Measurements from ENCODE around the gene ABHD2. TPM values are rescaled to one million over a fixed set of nuclear protein-coding genes. Genes with fewer than 3 reads are reported as not detected.

ABHD2 gene
- total RNA-seq, 1 donor from 2014 or later, result 70.5 TPM

DNA sequence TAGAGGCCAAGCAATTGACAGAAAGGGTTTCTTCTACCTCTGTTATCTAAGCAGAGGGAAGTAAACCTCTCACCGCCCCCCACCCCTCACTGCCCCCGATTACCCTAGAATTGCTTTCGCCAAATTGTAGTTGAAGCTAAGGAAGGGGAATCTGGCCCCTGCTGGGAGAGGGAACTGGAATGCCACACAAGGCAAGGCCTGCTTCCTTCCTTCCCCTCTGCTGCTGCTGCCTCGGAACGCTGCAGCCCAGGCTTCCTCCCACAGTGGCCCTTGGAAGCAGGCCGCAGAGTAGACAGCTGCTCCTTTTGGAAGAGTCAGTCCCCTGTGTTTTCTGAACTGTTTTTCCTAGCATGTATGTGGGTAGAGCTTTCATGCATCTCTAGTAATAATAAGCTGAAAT, 111.5 kb downstream of the ABHD2 start:
- peak; percentile 61 for ATAC-seq
- peak; percentile 64 for DNase-seq (ENCODE audit: low spot score)
- intact Hi-C loops (cut with DNase I), result no loop called here

DNA sequence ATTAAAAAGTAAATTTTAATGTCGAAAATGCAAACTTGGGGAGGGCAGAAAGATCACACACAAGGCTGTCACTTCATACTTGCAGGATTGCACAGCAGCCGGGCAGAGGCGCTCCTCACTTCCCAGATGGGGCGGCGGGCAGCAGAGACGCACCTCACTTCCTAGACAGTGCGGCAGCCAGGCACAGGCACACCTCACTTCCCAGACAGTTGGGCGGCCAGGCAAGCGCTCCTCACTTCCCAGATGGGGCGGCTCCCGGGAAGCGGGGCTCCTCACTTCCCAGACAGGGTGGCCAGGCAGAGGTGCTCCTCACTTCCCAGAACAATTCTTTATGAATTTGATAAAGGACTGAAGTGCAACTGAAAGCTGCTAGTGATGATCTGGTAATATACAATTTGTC, 111.9 kb downstream of the ABHD2 start:
- ATAC-seq (no peak), DNase-seq (ENCODE audit: low spot score) (peak; percentile 56)
- intact Hi-C loops (cut with DNase I), result no loop called here

DNA sequence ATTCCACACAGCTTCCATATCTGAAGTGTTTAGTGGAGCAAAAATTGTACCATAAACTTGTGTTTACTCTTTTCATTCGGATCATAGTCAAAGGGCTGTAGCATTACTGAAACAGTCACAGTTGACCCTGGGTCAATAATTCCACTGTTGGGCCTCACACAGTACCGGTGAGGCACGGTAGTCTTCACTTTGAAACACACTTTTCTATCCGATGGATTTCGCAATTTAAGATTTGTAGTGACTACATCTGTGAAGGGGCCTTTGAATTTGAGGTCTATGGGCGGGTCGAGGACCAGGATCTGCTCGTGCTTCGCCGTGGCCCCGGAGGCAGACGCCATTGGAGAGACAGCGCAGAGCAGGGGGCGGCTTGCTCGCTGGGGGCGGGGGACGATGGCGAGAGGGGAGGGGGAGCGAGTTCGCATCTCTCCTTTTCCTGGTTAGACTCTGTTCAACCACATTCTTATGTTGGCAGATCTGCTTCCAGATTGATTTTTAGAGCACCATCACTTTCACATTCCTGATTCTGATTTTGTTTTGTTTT, 113.3 kb downstream of the ABHD2 start:
- DNase-seq (ENCODE audit: low spot score) (peak; percentile 53), ATAC-seq (no peak)
- intact Hi-C loops (cut with DNase I), result no loop called here

DNA sequence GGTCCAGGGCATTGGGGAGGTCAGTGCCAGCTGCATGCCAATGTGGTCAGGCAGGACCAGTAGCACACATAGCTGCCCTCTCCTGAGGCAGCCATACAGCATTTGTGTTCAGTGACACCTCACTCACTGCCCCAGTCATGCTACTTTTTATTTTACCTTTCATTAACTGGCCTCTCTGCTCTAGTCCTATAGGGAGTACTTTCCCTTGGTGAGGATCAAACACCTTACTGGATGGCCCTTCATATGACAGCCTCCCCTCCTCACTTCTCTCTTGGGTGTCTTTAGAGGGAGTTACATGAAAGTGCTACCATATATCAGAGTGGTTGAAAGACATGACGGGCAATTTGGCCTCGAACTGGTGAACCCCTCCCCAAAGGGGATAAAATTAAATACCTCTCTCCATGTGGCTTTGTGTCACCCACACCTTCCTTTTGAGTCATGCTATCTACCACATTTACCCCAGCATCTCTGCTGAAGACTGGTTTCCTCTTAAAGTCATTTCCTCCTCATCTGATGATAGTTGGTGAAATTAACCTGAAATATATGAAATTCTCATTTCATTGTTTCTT, 115.5 kb downstream of the ABHD2 start:
- ATAC-seq (no peak), DNase-seq (ENCODE audit: low spot score) (peak; percentile 22)
- intact Hi-C loops (cut with DNase I), result no loop called here

DNA sequence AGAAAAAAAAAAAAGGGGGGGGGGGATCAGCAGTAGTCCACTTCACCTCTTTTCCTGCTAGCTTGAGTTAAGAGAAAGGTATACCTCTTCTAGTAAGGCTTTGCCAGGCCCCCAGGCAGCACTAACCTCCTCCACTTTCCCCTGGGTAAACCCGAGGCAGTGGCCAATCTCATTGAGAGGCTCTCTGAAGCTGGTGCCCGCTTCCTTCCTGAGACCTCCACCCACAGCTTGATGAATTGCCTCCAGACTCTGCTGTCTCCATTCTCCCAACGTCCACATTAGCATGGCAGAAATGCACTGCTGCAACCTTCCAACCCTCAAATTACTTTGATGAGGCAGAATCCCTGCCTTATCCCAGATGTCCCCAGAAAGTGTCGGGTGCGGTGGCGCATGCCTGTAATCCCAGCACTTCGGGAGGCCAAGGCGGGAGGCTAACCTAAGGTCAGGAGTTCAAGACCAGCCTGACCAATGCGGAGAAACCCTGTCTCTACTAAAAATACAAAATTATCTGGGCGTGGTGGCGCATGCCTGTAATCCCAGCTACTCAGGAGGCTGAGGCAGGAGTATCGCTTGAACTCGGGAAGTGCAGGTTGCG, 117.8 kb downstream of the ABHD2 start:
- ATAC-seq, result no peak
- intact Hi-C loops (cut with DNase I), result no loop called here

DNA sequence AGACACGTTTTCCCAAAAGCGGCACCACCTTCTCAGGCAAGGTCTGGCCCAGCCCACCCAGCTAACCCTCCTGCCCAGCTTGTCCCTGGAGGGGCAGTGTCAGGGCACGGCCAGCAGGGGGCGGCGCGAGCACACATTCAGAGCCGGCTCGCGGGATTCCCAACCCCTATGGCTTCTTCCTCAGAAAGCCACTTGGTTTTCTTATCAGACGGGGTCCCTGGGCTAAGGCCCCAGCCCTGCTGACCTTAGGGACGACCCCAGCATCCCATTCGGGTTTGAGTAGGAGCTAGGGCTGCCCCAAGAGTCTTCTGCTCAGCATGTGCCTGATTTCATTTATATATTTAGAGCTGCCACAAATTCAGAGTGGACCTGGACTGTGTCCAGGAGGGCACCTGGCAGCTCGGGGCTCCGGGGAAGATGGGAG, 118.7 kb downstream of the ABHD2 start:
- peak; percentile 83 for DNase-seq (ENCODE audit: low spot score)
- intact Hi-C loops (cut with DNase I), result no loop called here

More for the DNA sequence above, 117.8 kb downstream of the ABHD2 start:
- DNase-seq (ENCODE audit: low spot score), result peak; percentile 47

DNA sequence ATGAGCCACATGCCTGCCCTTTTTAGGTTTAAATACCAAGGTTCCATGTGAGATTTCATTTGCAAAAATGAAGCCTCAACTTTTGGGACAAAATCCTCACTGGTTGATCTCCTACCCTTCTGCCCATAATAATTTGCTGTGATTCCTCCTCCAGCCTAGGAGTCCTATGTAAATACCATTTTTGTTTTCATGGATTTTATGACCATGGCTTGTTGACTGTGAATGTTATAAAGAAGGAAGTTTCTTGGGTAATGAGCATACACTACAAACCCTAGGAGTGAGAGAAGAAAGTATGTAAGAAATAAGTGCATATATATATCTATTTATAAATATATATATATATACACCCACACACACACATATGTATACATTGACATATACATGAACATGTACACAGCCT, 120.0 kb downstream of the ABHD2 start:
- no peak for ATAC-seq
- no peak for DNase-seq (ENCODE audit: low spot score)
- intact Hi-C loops (cut with DNase I), result no loop called here

More for the DNA sequence above, 118.7 kb downstream of the ABHD2 start:
- peak; percentile 92 for ATAC-seq

DNA sequence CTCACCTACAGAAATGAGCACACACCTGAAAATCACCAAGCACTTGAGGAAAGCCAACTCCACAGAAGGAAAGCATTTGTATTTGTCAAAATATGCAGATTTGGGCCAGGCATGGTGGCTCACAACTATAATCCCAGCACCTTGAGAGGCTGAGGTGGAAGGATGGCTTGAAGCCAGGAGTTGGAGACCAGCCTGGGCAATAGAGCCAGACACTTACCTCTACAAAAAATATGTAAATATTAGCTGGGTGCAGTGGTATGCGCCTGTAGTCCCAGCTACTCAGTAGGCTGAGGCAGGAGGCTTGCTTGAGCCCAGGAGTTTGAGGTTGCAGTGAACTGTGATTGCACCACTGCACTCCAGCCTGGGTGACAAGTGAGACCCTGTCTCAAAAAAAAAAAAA, 120.8 kb downstream of the ABHD2 start:
- intact Hi-C loops (cut with DNase I), result no loop called here
- DNase-seq (ENCODE audit: low spot score) (no peak), ATAC-seq (no peak)

DNA sequence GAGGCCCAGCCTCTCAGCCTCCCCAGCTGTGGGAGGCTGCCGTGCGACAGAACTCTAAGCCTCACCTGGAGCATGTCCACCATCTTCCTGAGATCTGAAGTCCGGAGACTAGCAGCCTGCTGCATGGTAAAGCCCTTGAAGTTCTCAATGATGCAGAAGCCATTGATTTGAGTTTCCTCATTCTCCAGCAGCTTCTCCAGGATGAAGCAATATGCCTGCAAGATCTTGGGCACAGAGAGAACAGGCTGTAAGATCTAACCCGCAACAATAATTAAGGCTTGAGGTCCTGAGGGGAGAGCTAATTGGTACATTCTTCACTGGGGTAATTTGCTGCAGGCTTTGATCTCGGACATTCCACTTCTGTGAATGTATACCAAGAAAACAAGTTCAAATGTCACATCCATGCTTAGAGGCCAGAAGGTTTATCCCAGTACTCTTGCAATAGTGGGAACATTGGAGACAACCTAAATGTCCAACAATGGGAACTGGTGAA, 123.5 kb downstream of the ABHD2 start:
- intact Hi-C loops (cut with DNase I), result no loop called here
- no peak for ATAC-seq
- DNase-seq (ENCODE audit: low spot score), result no peak

DNA sequence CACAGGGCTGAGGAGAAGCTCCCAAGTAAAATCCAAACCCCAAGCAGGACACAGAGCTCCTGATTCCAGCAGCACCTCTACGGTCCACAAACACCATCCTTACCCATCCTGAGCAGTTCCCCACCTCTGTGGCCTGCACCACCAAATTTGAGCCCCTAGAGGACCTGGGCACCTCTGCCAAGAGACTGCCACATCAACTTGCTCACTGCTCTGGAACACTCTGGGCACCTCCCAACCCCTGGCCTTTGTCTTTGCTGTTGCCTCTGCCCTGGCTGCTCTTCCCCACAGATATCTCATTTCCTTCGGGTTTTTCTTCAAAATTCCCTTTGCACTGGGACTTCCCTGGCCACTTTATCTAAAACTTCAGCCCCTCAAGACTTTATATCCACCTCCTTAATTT, 127.4 kb downstream of the ABHD2 start:
- intact Hi-C loops (cut with DNase I), result no loop called here
- DNase-seq (ENCODE audit: low spot score), result no peak
- ATAC-seq, result no peak

DNA sequence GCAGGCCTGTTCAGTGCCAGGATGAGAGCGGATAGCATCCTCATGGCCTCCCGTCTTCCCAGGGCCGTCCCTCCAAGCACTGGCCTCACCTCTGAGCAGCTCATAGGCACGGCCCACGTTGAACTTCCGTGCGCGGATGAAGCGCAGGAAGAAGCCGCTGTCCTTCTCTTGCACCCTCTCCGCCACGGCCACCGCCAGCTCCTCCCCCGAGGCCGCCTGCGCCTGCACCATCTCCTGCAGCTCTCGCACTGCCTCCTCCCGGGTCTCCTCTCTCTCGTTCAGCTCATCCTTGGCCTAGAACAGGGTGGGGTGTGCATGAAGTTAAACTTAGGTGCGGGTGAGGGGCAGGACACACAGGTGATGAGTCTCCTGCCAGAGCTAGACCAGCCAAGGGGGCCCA, 128.8 kb downstream of the ABHD2 start:
- intact Hi-C loops (cut with DNase I), result no loop called here
- no peak for ATAC-seq

DNA sequence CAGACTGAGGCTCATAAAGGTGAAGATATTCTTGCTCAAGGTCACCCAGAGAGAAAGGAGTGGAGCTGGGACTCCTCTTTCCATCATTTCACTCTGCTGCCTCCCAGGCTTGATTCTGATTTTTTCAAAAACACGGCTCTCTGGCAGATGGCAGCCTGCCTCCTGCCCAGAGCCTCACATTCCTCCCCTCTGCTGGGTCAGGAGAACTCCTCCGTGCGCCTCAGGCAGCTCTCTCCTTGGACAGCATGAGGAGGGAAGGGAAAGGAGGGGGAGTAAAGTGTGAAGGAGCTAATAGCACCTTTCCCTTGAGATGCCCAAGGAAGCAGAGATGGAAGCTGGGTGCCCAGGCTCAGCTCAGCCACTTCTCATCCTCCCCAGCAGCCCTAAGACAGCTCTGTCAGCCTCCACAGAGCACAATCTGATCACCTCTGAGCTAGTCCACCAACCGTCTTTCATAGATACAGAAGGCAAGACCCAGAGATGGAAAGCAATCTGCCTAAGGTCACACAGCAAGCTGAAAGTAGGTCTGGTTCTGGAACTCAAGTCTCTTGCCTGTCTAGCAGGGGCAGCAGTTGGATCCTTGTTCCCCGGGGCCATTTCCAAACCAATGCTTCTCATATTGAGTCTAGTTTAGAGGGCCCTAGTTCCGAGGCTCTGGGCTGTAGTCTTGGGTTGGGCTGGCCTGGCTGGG, 129.6 kb downstream of the ABHD2 start:
- intact Hi-C loops (cut with DNase I), result no loop called here
- DNase-seq (ENCODE audit: low spot score) (no peak), ATAC-seq (no peak)

More for the DNA sequence above, 128.8 kb downstream of the ABHD2 start:
- no peak for DNase-seq (ENCODE audit: low spot score)

DNA sequence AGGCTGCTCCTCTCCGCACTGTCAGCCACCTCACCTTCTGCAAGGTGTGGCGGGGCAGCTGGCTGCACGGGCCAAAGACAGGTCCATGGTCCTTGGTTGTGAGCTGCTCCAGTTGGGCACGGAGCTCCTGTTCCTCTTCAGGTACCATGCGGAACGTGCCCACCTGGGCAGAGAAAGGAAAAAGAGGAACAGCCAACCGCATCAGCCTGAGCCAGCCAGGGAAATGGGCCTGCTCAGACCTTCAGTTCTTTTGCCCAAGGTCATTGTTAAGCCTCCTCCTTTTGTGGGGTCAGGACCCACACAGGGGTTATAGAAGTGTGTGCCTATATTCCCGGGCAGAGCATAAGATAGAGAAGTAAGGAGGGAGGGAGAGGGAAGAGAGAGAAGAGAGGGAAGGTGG, 130.3 kb downstream of the ABHD2 start:
- no peak for DNase-seq (ENCODE audit: low spot score)
- intact Hi-C loops (cut with DNase I), result no loop called here
- ATAC-seq, result no peak

DNA sequence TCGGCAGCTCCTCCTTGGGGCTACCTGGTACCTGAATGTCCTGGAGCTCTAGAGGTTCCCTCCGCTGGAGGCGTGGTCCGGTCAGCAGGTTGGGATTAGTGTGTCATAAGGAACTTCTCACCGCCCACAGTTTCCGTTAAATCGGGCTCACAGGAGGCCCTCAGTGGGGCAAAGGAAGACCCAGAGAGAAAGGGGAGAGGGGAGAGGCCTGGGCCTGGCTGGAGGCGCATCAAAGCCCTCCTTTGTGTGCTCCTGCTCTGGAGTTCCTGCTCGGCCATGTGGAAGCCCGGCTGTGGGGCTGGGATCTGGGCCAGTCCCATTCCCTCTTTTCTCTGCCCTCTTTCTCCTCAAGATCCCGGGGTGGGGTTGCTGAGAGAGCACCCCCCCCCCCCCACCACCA, 133.3 kb downstream of the ABHD2 start, which contains the start of gene RLBP1:
TSS of gene RLBP1 (minus strand) at position 37 of the 400 bp plus-strand sequence. CDS start 2,604 bp downstream, outside the sequence.
- ATAC-seq, result no peak
- intact Hi-C loops (cut with DNase I), result no loop called here
- no peak for DNase-seq (ENCODE audit: low spot score)

DNA sequence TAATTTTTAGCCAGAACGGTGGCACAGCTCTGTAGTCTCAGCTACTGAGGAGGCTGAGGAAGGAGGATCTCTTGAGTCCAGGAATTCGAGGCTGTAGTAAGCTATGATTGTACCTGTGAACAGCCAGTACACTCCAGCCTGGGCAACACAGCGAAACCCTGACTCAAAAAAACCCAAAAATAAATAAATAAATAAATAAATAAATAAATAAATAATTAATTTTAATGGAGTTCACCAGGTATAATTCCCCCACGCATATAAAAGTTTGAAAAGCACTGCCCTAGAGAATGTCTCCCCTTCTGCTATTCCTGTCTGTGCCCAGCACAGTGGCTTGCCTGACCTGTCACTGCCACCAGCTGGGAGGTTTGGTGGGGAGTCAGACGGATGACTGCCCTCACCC, 137.3 kb downstream of the ABHD2 start:
- intact Hi-C loops (cut with DNase I), result no loop called here
- DNase-seq (ENCODE audit: low spot score) (no peak), ATAC-seq (no peak)

DNA sequence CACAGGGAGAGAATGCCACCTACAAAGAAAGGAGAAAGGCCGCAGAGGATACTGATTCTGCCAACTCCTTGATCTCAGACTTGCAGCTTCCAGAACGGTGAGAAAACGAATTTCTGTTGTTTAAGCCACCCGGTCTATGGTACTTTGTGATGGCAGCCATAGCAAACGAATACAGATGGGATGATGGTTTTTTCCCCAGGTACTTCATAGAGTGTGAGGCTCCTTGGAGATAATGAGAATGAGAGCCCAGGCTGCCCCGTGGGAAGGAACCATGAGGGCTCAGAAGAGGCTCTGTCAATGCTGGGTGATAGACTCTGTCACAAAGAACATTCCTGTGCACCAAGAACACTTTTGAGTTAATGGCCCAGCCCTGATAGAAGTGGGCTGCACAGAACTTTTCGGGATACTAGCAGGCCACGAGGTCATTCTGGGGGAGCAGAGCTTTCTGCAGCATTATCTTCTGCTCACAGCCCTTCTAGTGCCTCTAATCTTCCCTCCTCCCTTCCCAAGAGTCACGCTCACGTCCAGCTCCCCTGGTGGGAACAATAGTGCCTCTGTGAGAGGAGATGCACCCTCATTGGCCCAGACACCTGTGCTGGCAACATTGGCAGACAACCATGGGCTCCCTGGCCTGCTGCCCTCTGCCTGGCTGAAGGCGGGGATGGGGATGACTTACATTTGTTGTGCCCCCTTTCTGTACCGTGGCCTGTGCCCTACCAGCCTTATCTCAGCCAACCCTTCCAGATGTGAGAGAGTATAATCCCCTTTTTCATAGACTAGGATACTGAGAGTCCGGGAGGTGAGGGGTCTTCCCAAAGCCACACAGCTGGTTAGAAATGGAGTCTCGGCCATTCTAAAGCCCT, 138.3 kb downstream of the ABHD2 start:
- intact Hi-C loops (cut with DNase I), result no loop called here
- no peak for ATAC-seq
- DNase-seq (ENCODE audit: low spot score), result no peak

DNA sequence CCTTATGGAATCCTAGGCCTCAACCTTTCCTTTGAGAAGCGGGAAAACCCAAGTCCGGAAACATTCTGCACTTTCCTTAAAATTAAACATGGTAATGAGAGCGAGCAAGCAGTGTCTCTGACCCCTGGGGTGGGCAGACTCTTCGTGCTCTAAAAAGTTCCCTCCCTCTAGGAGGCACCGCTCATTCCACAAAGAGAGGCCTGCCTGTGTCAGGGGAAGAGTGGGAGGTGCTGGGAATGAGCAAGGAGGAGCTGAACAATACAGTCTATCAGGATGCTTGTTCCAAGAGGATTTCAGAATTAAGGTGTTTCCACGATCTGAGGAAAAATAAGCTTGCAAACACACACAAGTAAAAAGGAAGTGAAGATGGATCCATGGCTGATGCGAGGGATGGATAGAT, 139.2 kb downstream of the ABHD2 start:
- ATAC-seq, result no peak
- intact Hi-C loops (cut with DNase I), result no loop called here
- DNase-seq (ENCODE audit: low spot score), result no peak

DNA sequence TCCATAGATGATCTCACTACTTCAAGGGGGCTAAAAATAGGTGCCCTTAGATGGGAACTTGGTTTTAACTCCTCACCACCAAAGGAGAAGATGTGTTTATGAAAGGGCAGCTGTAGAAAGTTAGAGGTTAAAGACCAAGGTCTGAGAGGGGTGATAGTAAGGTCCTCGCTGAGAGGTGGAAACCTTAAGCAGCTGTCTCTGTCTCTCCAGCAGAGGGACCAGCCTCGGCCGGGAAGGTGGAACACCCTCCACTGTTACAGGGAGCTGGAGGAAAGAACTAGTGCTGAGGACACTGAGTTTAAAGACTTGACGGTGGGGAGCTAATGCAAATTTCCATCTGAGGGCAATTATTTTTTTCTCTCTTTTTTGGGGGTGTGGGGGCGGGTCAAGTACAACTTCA, 142.0 kb downstream of the ABHD2 start:
- ATAC-seq, result no peak
- intact Hi-C loops (cut with DNase I), result no loop called here
- DNase-seq (ENCODE audit: low spot score), result no peak

DNA sequence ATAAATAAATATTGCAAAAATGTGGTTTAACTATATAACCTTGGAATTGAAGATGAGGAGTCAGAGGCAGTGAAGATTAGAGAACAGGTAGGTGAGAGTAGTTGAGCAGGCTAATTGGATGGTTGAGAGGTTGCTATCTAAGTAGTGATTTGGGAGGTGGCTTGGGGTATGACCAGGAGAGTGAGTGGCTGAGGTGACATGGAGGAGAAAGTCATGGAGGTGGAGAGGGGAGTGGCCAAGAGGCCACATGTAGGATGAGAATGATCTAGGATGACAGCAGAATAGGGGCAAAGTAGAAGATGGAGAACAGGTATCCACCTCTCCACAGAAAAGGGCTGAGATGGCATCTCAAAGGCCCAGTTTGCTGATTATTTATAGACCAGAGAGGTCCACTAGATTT, 143.6 kb downstream of the ABHD2 start:
- intact Hi-C loops (cut with DNase I), result no loop called here
- DNase-seq (ENCODE audit: low spot score), result no peak
- ATAC-seq, result no peak

All from sciatic nerve (tissue), 2 donors.